OCI-LY1 (cell line): ENCODE results near the gene ATP6V0A1.

Experiments
- CTCF ChIP-seq: fragments of 200-600 bp; sonication (generic), shearing (Covaris generic); IDR thresholded peaks from 2 replicates; pipeline ENCODE4 v1.5.1; 2017; ENCODE audit warnings: mild to moderate bottlenecking, antibody characterized with exemption, low read length, moderate library complexity, mixed read lengths
- EZH2 ChIP-seq: fragments of 200-600 bp; sonication (generic), shearing (Covaris generic); IDR thresholded peaks from 2 replicates; pipeline ENCODE4 v1.8.0; 2017; ENCODE audit warnings: borderline replicate concordance, mixed run types, mild to moderate bottlenecking, antibody characterized with exemption, low read length, moderate library complexity, mixed read lengths

DNA sequence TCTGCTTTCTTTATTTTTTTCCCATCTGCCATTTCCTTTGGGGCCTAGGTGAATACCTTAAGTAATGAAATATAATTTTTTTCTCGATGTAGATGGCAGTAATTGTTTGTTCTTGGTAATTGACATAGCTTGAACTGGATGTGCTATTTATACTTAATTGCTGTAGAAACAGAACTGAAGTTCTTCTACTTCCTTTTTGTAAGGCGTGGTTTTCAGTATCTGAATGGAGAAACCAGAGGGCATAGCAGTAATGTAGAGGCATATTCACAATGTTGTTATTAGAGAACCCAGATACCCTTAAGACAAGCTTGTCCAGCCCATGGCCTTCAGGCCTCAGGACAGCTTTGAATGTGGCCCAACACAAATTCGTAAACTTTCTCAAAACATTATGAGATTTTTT, 16.4 kb downstream of the ATP6V0A1 start:
- no peak for TF ChIP-seq CTCF
- TF ChIP-seq EZH2 = no peak
